GM12878 (cell line): ENCODE measurements around the gene KRT32. TPM values are rescaled to one million over a fixed set of nuclear protein-coding genes. Genes with fewer than 3 reads are reported as not detected.

Experiments used
- ATAC-seq: fragments of 200-7000 bp; cut with Tn5 transposase; 3 replicates; pipeline ENCODE4 v1.9.1; 2020; ENCODE audit warnings: mild to moderate bottlenecking, moderate library complexity
- BruUV-seq: library from RNA; stranded (reverse); fragments of 400-500 nt; replicated peaks from 2 replicates; lab custom pipeline; 2021; lab: Mats Ljungman, UMichigan
- CTCF ChIA-PET: fragments of 300-600 bp; sonication (Branson Sonifier 250); formaldehyde crosslinking; extraction: SDS; loops from one replicate; lab custom pipeline; 2021; ENCODE audit warnings: inconsistent platforms; lab: Yijun Ruan, JAX
- POLR2A ChIA-PET: fragments of 350-600 bp; formaldehyde crosslinking; extraction: SDS; loops from one replicate; lab custom pipeline; 2021; ENCODE audit warnings: inconsistent platforms; lab: Charles Lee
- RAD21 ChIA-PET: fragments of 300-600 bp; sonication (Branson Sonifier 250); formaldehyde crosslinking; loops from one replicate; lab custom pipeline; 2023; ENCODE audit warnings: antibody characterized with exemption; ENCODE audit not compliant: unreplicated experiment; lab: Charles Lee
- SMC1A ChIA-PET: fragments of 300-600 bp; sonication (Branson Sonifier 250); formaldehyde crosslinking; loops from one replicate; lab custom pipeline; 2023; ENCODE audit not compliant: unreplicated experiment, uncharacterized antibody; lab: Charles Lee
- DNase-seq: peaks from one replicate; pipeline ENCODE4 v3.0.0-alpha.2; 2011; ENCODE audit warnings: low read depth, low spot score
- FAIRE-seq: peaks from 3 replicates; lab custom pipeline; 2011; peaks lifted over from hg19 to GRCh38; lab: Jason Lieb, UNC
- H2AFZ ChIP-seq: 2 replicates; pipeline ENCODE4 v1.6.0; 2011; ENCODE audit warnings: low read depth, low read length, control low read depth; ENCODE audit not compliant: control insufficient read depth
- H3K27ac ChIP-seq: 2 replicates; pipeline ENCODE4 v1.5.1; 2011; ENCODE audit warnings: control low read depth; ENCODE audit not compliant: control insufficient read depth, insufficient read depth
- H3K27me3 ChIP-seq, 2 experiments: replicated peaks in 1 of 2; 2 replicates each; pipeline versions ENCODE4 v1.6.0 to v1.6.1; 2011; ENCODE audit warnings: low read length in 1 of 2; ENCODE audit not compliant: control insufficient read depth in 2 of 2, insufficient read depth in 2 of 2
- H3K36me3 ChIP-seq, 2 experiments: 2 replicates each; pipeline ENCODE4 v1.5.1; 2011; ENCODE audit warnings: low read length in 1 of 2; ENCODE audit not compliant: control insufficient read depth in 2 of 2, insufficient read depth in 2 of 2
- H3K4me1 ChIP-seq: 2 replicates; pipeline ENCODE4 v1.6.1; 2011; ENCODE audit warnings: mild to moderate bottlenecking, low read length, moderate library complexity, mixed read lengths; ENCODE audit not compliant: control insufficient read depth, insufficient read depth
- H3K4me2 ChIP-seq: 2 replicates; pipeline ENCODE4 v1.6.0; 2011; ENCODE audit warnings: control low read depth; ENCODE audit not compliant: control insufficient read depth, insufficient read depth
- H3K4me3 ChIP-seq: fragments of 200-600 bp; sonication (generic); 2 replicates; pipeline ENCODE4 v1.5.1; 2016
- H3K79me2 ChIP-seq: 2 replicates; pipeline ENCODE4 v1.6.0; 2011; ENCODE audit warnings: low read length; ENCODE audit not compliant: control insufficient read depth, insufficient read depth
- H3K9ac ChIP-seq: 2 replicates; pipeline ENCODE4 v1.8.0; 2011; ENCODE audit warnings: low read length, control low read depth, mixed read lengths; ENCODE audit not compliant: control insufficient read depth, insufficient read depth
- H3K9me3 ChIP-seq: replicated peaks from 3 replicates; pipeline ENCODE4 v1.5.1; 2011; ENCODE audit warnings: mild to moderate bottlenecking, low read length; ENCODE audit not compliant: control insufficient read depth, insufficient read depth
- H4K20me1 ChIP-seq: 2 replicates; pipeline ENCODE4 v1.6.0; 2011; ENCODE audit not compliant: control insufficient read depth, insufficient read depth
- CREM ChIP-seq: IDR thresholded peaks from 2 replicates; pipeline ENCODE4 v1.6.1; 2014; ENCODE audit warnings: antibody characterized with exemption, low read depth
- IKZF1 ChIP-seq: fragments of 450-650 bp; conservative IDR thresholded peaks from 2 replicates; pipeline ENCODE4 v1.6.1; 2017; ENCODE audit warnings: antibody characterized with exemption, mild to moderate bottlenecking
- MTA3 ChIP-seq: IDR thresholded peaks from 2 replicates; pipeline ENCODE4 v1.6.1; 2012; ENCODE audit warnings: low read length, inconsistent platforms, borderline replicate concordance
- POLR2AphosphoS5 ChIP-seq: IDR thresholded peaks from 2 replicates; pipeline ENCODE4 v1.6.1; 2011; ENCODE audit warnings: mild to moderate bottlenecking, low read length, inconsistent platforms
- SMARCA5 ChIP-seq: fragments of 450-650 bp; IDR thresholded peaks from 2 replicates; pipeline ENCODE4 v1.6.1; 2017; ENCODE audit warnings: mild to moderate bottlenecking
- WGBS: methylation state at CpG from one replicate; pipeline ENCODE4 v1.1.6; 2016; ENCODE audit warnings: low lambda C conversion rate; ENCODE audit not compliant: insufficient replicate concordance, insufficient coverage; ENCODE audit errors: missing lambda C conversion rate; 5-methylcytosine and 5-hydroxymethylcytosine counted together
- in situ Hi-C: fragments of 300-500 bp; cut with MboI; formaldehyde crosslinking; loops from 9 replicates; pipeline ENCODE4 v1.14.3; 2018; ENCODE audit warnings: mixed read lengths
- intact Hi-C: fragments of 100-400 bp; cut with micrococcal nuclease; formaldehyde crosslinking; loops from one replicate; pipeline ENCODE4 v1.14.2; 2022; ENCODE audit not compliant: unreplicated experiment
- polyA plus RNA-seq, 11 experiments: library from polyadenylated mRNA; depleted of rRNA in 4 of 11; unstranded in 6 of 11; stranded (reverse) in 5 of 11; fragments of >200 nt; fragmentation: Nextera tagmentation in 4 of 11; fragmentation: Illumina TruSeq in 1 of 11; extraction: Ambion mirVana in 4 of 11; extraction: Trizol in 1 of 11; gene quantifications; 1 replicate in 1 of 11; 2 replicates in 10 of 11; pipeline versions ENCODE4 v1.2.1 to v1.2.3, GENCODE V29; 2011 to 2016; ENCODE audit warnings: inconsistent platforms in 2 of 11, missing spikeins in 2 of 11, low read depth in 1 of 11
- total RNA-seq, 4 experiments: library from RNA; depleted of rRNA in 3 of 4; stranded (reverse); fragments of >200 nt in 3 of 4; fragmentation: Illumina TruSeq in 1 of 4; extraction: Trizol in 1 of 4; gene quantifications; 2 replicates each; pipeline versions ENCODE4 v1.2.1 to v1.2.3, GENCODE V29; 2013 to 2021
- TF ChIP-seq, protein P1 (sequence below): IDR thresholded peaks from 2 replicates; pipeline ENCODE4 v1.6.1; 2012; ENCODE audit warnings: low read length, inconsistent platforms
- TF ChIP-seq, protein P2 (sequence below): fragments of 450-650 bp; formaldehyde crosslinking; IDR thresholded peaks from 2 replicates; pipeline ENCODE4 v1.5.0; 2022; ENCODE audit warnings: mild to moderate bottlenecking, missing genetic modification characterization

KRT32 gene
- total and polyA plus RNA-seq, 10 of the 15 experiments (the other 5 are each of a cell fraction or from before 2014, with no cell fraction given) = not detected

DNA sequence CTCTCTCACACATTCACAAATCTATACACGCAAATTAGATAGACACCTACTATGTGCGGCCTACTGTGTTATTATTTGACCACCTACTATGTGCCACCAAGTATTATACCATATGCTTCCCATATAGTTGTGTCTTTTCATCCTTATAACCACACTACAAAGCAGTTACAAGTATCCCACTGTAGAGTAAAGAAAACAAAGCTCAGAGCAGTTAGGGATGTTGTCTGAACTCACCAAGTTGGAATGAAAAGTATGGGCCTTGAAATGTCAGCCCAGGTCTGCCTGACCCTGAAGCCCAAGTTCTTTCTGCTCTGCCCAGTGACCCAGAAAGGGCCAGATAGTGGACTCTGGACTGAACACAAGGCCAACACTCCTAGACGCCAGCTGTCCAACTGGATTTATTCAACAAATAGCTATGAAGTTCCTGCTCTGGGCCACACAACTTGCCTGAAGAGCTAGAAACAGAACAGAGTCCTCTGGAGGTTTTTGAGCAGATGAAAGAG is 51.3 kb downstream of the KRT32 start:
- Histone ChIP-seq H3K36me3 (no peaks in the 10 kb centered on the region), H3K27me3 (no peaks in the 10 kb centered on the region; a peak in 2 of 4 replicates), H2AFZ (no peak overlapping the region), H4K20me1 (no peaks in the 10 kb centered on the region), H3K9ac (no peak overlapping the region), H3K9me3 (no peaks in the 10 kb centered on the region), H3K79me2 (no peaks in the 10 kb centered on the region), H3K27ac (no peak overlapping the region), H3K4me2 (no peak overlapping the region), H3K4me3 (no peak overlapping the region), H3K4me1 (no peaks in the 10 kb centered on the region)
- ChIA-PET POLR2A (no interaction called here), SMC1A (no interaction called here), CTCF (interaction anchor here (0.7 kb wide), 1 partner anchor 12 kb away, joined by 3 read pairs; no protein-coding TSS in a partner anchor), RAD21 (no interaction called here)
- no peak for ATAC-seq
- no TSS peak for BruUV-seq
- in situ Hi-C loops = no loop called here
- intact Hi-C loops = no loop called here
- no peak for DNase-seq
- TF ChIP-seq SMARCA5 (no peak), MTA3 (no peak), POLR2AphosphoS5 (no peak), IKZF1 (no peak), CREM (no peak)
- TF ChIP-seq, protein P1, sequence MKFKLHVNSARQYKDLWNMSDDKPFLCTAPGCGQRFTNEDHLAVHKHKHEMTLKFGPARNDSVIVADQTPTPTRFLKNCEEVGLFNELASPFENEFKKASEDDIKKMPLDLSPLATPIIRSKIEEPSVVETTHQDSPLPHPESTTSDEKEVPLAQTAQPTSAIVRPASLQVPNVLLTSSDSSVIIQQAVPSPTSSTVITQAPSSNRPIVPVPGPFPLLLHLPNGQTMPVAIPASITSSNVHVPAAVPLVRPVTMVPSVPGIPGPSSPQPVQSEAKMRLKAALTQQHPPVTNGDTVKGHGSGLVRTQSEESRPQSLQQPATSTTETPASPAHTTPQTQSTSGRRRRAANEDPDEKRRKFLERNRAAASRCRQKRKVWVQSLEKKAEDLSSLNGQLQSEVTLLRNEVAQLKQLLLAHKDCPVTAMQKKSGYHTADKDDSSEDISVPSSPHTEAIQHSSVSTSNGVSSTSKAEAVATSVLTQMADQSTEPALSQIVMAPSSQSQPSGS = no peak
- TF ChIP-seq, protein P2, sequence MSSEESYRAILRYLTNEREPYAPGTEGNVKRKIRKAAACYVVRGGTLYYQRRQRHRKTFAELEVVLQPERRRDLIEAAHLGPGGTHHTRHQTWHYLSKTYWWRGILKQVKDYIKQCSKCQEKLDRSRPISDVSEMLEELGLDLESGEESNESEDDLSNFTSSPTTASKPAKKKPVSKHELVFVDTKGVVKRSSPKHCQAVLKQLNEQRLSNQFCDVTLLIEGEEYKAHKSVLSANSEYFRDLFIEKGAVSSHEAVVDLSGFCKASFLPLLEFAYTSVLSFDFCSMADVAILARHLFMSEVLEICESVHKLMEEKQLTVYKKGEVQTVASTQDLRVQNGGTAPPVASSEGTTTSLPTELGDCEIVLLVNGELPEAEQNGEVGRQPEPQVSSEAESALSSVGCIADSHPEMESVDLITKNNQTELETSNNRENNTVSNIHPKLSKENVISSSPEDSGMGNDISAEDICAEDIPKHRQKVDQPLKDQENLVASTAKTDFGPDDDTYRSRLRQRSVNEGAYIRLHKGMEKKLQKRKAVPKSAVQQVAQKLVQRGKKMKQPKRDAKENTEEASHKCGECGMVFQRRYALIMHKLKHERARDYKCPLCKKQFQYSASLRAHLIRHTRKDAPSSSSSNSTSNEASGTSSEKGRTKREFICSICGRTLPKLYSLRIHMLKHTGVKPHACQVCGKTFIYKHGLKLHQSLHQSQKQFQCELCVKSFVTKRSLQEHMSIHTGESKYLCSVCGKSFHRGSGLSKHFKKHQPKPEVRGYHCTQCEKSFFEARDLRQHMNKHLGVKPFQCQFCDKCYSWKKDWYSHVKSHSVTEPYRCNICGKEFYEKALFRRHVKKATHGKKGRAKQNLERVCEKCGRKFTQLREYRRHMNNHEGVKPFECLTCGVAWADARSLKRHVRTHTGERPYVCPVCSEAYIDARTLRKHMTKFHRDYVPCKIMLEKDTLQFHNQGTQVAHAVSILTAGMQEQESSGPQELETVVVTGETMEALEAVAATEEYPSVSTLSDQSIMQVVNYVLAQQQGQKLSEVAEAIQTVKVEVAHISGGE = no peak
- FAIRE-seq = no peak
- 40% methylated on average over 3 of the region's 3 CpGs for WGBS
